ENCODE results near the gene C19orf67.
"Not testable (repeated sequence)": the region's sequence is repeated elsewhere in the genome, so short reads cannot be mapped to it uniquely, and the experiment has no call there.

C19orf67 gene

DNA sequence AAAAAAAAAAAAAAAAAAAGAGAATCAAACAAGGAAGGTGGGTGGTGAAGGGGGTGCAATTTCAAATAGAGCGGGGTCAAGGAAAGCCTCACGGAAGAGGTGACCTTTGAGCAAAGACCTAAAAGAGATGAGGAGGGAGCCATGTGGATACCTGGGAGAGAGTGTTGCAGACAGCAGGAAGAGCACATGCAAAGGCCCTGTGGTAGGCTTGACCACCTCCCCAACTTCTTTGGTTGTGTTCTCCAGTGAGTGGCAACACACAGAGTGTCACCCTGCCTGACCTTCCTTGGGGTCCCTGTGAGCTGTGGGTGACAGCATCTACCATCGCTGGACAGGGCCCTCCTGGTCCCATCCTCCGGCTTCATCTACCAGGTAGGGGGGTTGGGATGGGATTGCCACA, 35.1 kb downstream of the C19orf67 start:
- no peak overlapping the region for H3K4me3 ChIP-seq (ENCODE audit: low read depth, low read length)
- H3K27me3 ChIP-seq (ENCODE audit: control insufficient read depth, insufficient read depth, low read length), result no peaks in the 10 kb centered on the region
- H3K36me3 ChIP-seq (ENCODE audit: control insufficient read depth, insufficient read depth, low read length), result peaks cover 7% of the 10 kb centered on the region
- no peak overlapping the region for H3K9ac ChIP-seq (ENCODE audit: low read depth, low read length)
- H3K9me3 ChIP-seq (ENCODE audit: control insufficient read depth, insufficient read depth, low read length), result no peaks in the 10 kb centered on the region
- H3K4me1 ChIP-seq (ENCODE audit: control insufficient read depth, insufficient read depth, low read length), result no peaks in the 10 kb centered on the region

DNA sequence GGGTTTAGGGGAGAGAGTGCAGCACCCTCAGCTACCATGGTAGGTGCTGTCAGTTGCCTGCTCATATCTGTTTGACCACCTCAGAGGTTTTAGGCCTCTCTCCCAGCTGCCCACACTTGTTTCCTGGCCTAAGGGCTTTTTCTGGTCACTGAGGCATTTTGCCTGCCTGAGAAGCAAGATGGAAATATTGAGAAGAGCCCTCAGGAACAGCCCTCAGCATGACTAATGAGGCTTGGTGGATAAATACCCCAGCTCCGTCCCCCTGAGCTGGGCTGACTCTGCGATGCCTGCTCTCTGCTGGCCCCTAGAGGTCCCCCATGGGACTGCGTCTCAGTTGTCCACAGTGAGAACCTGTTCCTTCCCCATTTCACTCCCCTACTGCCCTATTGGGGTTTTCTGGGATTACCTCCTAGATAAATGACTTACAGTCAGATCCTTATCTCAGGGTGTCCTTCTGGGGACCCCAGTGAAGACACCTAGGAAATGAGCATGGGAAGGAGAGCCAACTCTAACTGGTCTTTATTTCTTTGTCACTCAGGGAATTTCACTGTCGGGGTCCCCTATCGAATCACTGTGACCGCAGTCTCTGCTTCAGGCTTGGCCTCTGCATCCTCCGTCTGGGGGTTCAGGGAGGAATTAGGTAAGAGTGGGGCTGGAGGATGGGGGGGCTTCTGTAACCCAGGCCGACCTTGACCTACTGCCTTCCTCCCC, 37.0 kb downstream of the C19orf67 start:
- H3K4me3 ChIP-seq (ENCODE audit: low read depth, low read length), result no peak overlapping the region
- H3K9me3 ChIP-seq (ENCODE audit: control insufficient read depth, insufficient read depth, low read length), result no peaks in the 10 kb centered on the region
- no peaks in the 10 kb centered on the region for H3K4me1 ChIP-seq (ENCODE audit: control insufficient read depth, insufficient read depth, low read length)
- no peaks in the 10 kb centered on the region for H3K27me3 ChIP-seq (ENCODE audit: control insufficient read depth, insufficient read depth, low read length)
- H3K36me3 ChIP-seq (ENCODE audit: control insufficient read depth, insufficient read depth, low read length), result peaks cover 5% of the 10 kb centered on the region
- H3K9ac ChIP-seq (ENCODE audit: low read depth, low read length), result no peak overlapping the region

DNA sequence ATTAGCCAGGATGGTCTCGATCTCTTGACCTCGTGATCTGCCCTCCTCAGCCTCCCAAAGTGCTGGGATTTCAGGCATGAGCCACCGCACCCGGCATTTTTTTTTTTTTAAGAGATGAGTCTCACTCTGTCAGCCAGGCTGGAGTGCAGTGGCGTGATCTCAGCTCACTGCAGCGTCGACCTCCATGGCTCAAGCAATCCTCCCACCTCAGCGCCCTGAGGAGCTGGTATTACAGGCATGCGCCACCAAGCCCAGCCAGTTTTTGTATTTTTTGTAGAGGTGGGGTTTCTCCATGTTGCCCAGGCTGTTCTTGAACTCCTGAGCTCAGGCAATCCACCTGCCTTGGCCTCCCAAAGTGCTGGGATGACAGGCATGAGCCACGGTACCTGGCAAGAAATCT, 37.7 kb downstream of the C19orf67 start:
- not testable (repeated sequence) for H3K4me3 ChIP-seq (ENCODE audit: low read depth, low read length); H3K4me1 ChIP-seq (ENCODE audit: control insufficient read depth, insufficient read depth, low read length); H3K27me3 ChIP-seq (ENCODE audit: control insufficient read depth, insufficient read depth, low read length); H3K9me3 ChIP-seq (ENCODE audit: control insufficient read depth, insufficient read depth, low read length); H3K9ac ChIP-seq (ENCODE audit: low read depth, low read length); H3K36me3 ChIP-seq (ENCODE audit: control insufficient read depth, insufficient read depth, low read length)

DNA sequence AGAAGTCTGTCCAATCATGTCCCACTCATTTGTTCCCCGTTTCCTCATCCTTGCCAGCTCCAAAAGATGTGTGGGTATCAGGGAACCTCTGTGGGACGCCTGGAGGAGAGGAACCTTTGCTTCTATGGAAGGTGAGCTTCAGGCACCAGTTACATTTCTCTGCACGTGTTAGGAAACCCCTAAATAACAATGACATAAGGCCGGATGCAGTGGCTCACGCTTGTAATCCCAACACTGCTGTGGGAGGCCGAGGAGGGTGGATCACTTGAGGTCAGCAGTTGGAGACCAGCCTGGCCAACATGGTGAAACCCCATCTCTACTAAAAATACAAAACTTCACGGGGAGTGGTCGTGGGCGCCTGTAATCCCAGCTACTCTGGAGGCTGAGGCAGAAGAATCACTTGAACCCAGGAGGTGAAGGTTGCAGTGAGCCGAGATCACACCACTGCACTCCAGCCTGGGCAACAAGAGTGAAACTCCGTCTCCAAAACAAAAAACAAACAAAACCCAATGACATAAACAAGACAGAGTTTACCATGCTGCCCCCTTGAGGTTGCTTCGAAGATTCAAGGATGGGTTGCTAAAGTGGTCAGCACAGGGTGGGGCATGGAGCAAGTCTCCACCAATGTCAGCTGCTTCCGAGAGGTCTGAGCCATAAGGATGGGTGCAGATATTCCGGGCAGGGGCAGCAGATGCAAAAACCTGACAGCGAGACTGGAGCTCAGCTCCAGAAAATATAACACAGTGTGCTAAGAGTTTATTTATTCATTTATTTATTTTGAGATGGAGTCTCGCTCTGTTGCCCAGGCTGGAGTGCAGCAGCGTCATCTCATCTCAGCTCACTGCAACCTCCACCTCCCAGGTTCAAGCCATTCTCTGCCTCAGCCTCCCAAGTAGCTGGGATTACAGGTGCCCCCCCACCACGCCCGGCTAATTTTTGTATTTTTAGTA, 42.6 kb downstream of the C19orf67 start:
- not testable (repeated sequence) for H3K36me3 ChIP-seq (ENCODE audit: control insufficient read depth, insufficient read depth, low read length); H3K4me1 ChIP-seq (ENCODE audit: control insufficient read depth, insufficient read depth, low read length); H3K9ac ChIP-seq (ENCODE audit: low read depth, low read length); H3K9me3 ChIP-seq (ENCODE audit: control insufficient read depth, insufficient read depth, low read length); H3K27me3 ChIP-seq (ENCODE audit: control insufficient read depth, insufficient read depth, low read length); H3K4me3 ChIP-seq (ENCODE audit: low read depth, low read length)

DNA sequence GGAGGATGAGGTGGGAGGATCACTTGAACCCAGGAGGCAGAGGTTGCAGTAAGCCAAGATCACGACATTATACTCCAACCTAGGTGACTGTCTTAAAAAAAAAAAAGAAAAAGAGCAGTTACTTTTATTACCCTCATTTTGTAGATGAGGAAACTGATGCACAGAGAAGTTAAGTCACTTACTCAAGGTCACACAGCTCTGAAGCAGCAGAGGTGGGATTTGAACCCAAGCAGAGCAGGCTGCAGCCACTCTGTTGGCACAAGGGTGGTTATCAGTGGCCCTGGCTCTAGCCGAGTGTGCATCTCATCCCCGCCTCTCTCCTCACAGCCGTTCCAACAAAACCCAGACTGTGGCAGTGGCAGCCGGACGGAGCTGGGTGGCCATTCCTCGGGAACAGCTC, 46.4 kb downstream of the C19orf67 start:
- H3K36me3 ChIP-seq (ENCODE audit: control insufficient read depth, insufficient read depth, low read length), result no peaks in the 10 kb centered on the region
- no peaks in the 10 kb centered on the region for H3K27me3 ChIP-seq (ENCODE audit: control insufficient read depth, insufficient read depth, low read length)
- no peak overlapping the region for H3K4me3 ChIP-seq (ENCODE audit: low read depth, low read length)
- no peaks in the 10 kb centered on the region for H3K9me3 ChIP-seq (ENCODE audit: control insufficient read depth, insufficient read depth, low read length)
- no peaks in the 10 kb centered on the region for H3K4me1 ChIP-seq (ENCODE audit: control insufficient read depth, insufficient read depth, low read length)
- no peak overlapping the region for H3K9ac ChIP-seq (ENCODE audit: low read depth, low read length)

DNA sequence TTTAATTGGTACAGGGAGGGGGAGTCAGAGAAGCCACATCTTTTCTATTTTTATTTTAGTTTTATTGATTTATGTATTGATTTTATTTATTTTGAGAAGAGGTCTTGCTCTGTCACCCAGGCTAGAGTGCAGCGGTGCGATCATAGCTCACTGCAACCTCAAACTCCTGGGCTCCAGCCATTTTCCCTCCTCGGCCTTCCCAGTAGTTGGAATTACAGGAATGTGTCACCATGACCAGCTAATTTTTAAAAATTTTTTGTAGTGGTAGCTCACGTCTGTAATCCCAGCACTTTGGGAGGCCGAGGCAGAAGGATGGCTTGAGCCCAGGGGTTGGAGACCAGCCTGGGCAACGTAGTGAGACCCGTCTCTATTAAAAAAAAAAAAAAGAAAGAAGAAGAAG, 49.9 kb downstream of the C19orf67 start:
- Histone ChIP-seq H3K27me3 (ENCODE audit: control insufficient read depth, insufficient read depth, low read length) (peaks cover 7% of the 10 kb centered on the region), H3K4me1 (ENCODE audit: control insufficient read depth, insufficient read depth, low read length) (no peaks in the 10 kb centered on the region), H3K36me3 (ENCODE audit: control insufficient read depth, insufficient read depth, low read length) (no peaks in the 10 kb centered on the region), H3K9ac (ENCODE audit: low read depth, low read length) (no peak overlapping the region), H3K4me3 (ENCODE audit: low read depth, low read length) (no peak overlapping the region), H3K9me3 (ENCODE audit: control insufficient read depth, insufficient read depth, low read length) (no peaks in the 10 kb centered on the region)

DNA sequence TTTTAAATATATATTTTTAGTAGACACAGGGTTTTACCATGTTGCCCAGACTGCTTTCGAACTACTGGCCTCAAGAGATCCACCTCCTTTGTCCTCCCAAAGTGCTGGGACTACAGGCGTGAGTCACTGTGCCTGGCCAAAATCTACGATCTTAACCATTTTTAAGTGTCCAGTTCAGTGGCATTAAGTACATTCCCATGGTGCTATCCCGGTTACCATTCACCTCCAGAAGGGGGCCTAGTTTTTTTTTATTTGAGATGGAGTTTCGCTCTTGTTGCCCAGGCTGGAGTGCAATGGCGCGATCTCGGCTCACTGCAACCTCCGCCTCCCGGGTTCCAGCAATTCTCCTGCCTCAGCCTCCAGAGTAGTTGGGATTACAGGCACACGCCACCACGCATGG, 50.4 kb downstream of the C19orf67 start:
- H3K9ac ChIP-seq (ENCODE audit: low read depth, low read length); H3K4me3 ChIP-seq (ENCODE audit: low read depth, low read length); H3K4me1 ChIP-seq (ENCODE audit: control insufficient read depth, insufficient read depth, low read length); H3K9me3 ChIP-seq (ENCODE audit: control insufficient read depth, insufficient read depth, low read length); H3K36me3 ChIP-seq (ENCODE audit: control insufficient read depth, insufficient read depth, low read length): not testable (repeated sequence)
- peaks cover 11% of the 10 kb centered on the region for H3K27me3 ChIP-seq (ENCODE audit: control insufficient read depth, insufficient read depth, low read length)

DNA sequence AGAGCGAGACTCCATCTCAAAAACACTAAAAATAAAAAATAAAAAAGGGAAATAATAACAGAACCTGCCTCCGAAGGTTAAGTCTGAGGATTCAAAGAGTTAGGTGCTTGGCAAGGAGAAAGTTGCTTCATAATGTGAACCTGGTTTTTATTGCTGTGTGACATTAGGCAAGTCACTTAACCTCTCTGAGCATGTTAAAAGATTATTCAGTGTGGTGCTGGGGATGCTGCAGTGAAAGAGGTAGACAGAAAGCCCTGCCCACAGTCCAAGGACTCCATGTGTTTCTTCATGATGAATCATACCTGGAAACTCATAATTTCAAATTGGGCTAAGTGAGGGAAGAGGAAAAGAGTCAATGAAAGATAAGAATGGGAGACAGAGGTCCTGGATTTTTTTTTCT, 51.6 kb downstream of the C19orf67 start:
- Histone ChIP-seq H3K9me3 (ENCODE audit: control insufficient read depth, insufficient read depth, low read length) (no peaks in the 10 kb centered on the region), H3K4me1 (ENCODE audit: control insufficient read depth, insufficient read depth, low read length) (no peaks in the 10 kb centered on the region), H3K9ac (ENCODE audit: low read depth, low read length) (no peak overlapping the region), H3K27me3 (ENCODE audit: control insufficient read depth, insufficient read depth, low read length) (peaks cover 11% of the 10 kb centered on the region), H3K4me3 (ENCODE audit: low read depth, low read length) (no peak overlapping the region), H3K36me3 (ENCODE audit: control insufficient read depth, insufficient read depth, low read length) (no peaks in the 10 kb centered on the region)

DNA sequence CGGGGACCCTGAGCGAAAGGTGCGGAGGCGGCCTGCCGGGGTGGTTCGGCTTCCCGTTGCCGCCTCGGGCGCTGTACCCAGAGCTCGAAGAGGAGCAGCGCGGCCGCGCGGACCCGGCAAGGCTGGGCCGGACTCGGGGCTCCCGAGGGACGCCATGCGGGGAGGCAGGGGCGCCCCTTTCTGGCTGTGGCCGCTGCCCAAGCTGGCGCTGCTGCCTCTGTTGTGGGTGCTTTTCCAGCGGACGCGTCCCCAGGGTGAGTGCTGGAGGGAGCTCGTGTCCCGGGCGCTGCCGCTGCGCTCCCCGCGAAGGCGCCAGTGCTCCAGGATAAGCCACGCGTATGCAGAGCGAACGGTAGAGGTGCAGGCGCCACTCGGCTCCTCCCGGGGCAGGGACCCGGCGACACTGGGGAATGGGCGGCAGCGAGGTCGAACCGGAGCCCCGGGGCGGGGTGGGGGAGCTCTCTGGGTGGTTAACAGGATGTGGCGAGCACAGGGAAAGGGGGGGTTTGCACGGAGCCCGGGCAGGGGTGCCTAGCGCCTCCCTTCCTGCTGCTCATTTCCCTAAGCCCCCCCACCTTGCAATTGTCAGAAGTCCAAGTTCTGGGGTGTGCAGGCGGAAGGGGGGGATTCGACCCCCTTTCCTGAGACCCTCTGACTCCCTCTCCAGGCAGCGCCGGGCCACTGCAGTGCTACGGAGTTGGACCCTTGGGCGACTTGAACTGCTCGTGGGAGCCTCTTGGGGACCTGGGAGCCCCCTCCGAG, 53.7 kb downstream of the C19orf67 start, which contains the start of gene IL27RA:
Gene IL27RA, plus strand, starts transcription at position 44 of the 762 bp plus-strand sequence. Its CDS starts 111 bp downstream, at position 155.
- H3K9me3 ChIP-seq (ENCODE audit: control insufficient read depth, insufficient read depth, low read length), result no peaks in the 10 kb centered on the region
- H3K27me3 ChIP-seq (ENCODE audit: control insufficient read depth, insufficient read depth, low read length), result peaks cover 11% of the 10 kb centered on the region
- no peaks in the 10 kb centered on the region for H3K36me3 ChIP-seq (ENCODE audit: control insufficient read depth, insufficient read depth, low read length)
- no peaks in the 10 kb centered on the region for H3K4me1 ChIP-seq (ENCODE audit: control insufficient read depth, insufficient read depth, low read length)
- H3K4me3 ChIP-seq (ENCODE audit: low read depth, low read length), result peak within 1 kb of the TSS; percentile 88
- peak within 1 kb of the TSS; percentile 81 for H3K9ac ChIP-seq (ENCODE audit: low read depth, low read length)
